ENCODE measurements around the gene MAPK8IP3.

MAPK8IP3 gene

GRCh38 chr16:1810536-1810935, 104.5 kb downstream of the MAPK8IP3 start:
- Histone ChIP-seq H3K36me3 (ENCODE audit: insufficient read depth, insufficient read length, low read length) (peaks cover 22% of the 10 kb centered on the region), H3K9ac (ENCODE audit: insufficient read length, low read depth) (no peak overlapping the region), H3K4me3 (ENCODE audit: insufficient read length, low read depth) (no peak overlapping the region), H3K9me3 (ENCODE audit: insufficient read depth, low read length) (no peaks in the 10 kb centered on the region), H3K4me1 (ENCODE audit: insufficient read depth, insufficient read length) (no peaks in the 10 kb centered on the region), H3K27me3 (ENCODE audit: insufficient read depth, insufficient read length) (no peaks in the 10 kb centered on the region)
- TF ChIP-seq ZNF274 (IDR thresholded peaks at IDR 0.05; ENCODE audit: low read depth, low read length), result no peak
- TF ChIP-seq YY1 (IDR thresholded peaks at IDR 0.05; ENCODE audit: insufficient read depth, insufficient read length), result no peak
- TF ChIP-seq SUZ12 (IDR thresholded peaks at IDR 0.05; ENCODE audit: extremely low read depth, insufficient read depth, insufficient read length), result no peak
- no peak for DNase-seq (ENCODE audit: low read depth, low spot score)

DNA sequence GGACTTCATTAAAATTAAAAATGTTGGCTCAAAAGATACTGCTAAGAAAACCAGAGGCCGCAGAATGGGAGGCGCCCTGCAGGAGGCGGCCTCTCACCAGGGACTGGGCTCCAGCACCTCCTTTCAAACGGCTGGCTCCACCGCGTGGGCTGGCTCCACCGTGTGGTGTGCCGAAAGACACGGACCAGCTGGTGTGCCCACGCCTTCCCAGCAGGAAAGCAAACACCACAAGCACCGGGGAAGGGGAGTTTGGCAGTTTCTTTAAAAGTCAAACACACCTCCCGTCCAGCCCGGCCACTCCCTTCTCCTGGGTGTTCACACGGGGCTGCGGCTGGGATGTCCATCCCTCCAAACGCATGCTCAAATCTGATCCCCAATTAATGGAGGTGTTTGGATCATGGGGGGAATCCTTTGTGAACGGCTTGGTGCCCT, 106.8 kb downstream of the MAPK8IP3 start:
- TF ChIP-seq YY1 (IDR thresholded peaks at IDR 0.05; ENCODE audit: insufficient read depth, insufficient read length), result no peak
- TF ChIP-seq SUZ12 (IDR thresholded peaks at IDR 0.05; ENCODE audit: extremely low read depth, insufficient read depth, insufficient read length), result no peak
- TF ChIP-seq ZNF274 (IDR thresholded peaks at IDR 0.05; ENCODE audit: low read depth, low read length), result no peak
- peak; percentile 44 for DNase-seq (ENCODE audit: low read depth, low spot score)
- H3K27me3 ChIP-seq (ENCODE audit: insufficient read depth, insufficient read length), result no peaks in the 10 kb centered on the region
- H3K9ac ChIP-seq (ENCODE audit: insufficient read length, low read depth), result no peak overlapping the region
- H3K9me3 ChIP-seq (ENCODE audit: insufficient read depth, low read length), result no peaks in the 10 kb centered on the region
- H3K4me1 ChIP-seq (ENCODE audit: insufficient read depth, insufficient read length), result no peaks in the 10 kb centered on the region
- H3K36me3 ChIP-seq (ENCODE audit: insufficient read depth, insufficient read length, low read length), result peaks cover 24% of the 10 kb centered on the region
- no peak overlapping the region for H3K4me3 ChIP-seq (ENCODE audit: insufficient read length, low read depth)

- TF ChIP-seq SUZ12 (IDR thresholded peaks at IDR 0.05; ENCODE audit: extremely low read depth, insufficient read depth, insufficient read length), result no peak
- TF ChIP-seq YY1 (IDR thresholded peaks at IDR 0.05; ENCODE audit: insufficient read depth, insufficient read length), result no peak
- no peak for TF ChIP-seq ZNF274 (IDR thresholded peaks at IDR 0.05; ENCODE audit: low read depth, low read length)
- H3K9me3 ChIP-seq (ENCODE audit: insufficient read depth, low read length), result no peaks in the 10 kb centered on the region
- no peak for DNase-seq (ENCODE audit: low read depth, low spot score)
- H3K4me1 ChIP-seq (ENCODE audit: insufficient read depth, insufficient read length), result no peaks in the 10 kb centered on the region
- peaks cover 15% of the 10 kb centered on the region for H3K36me3 ChIP-seq (ENCODE audit: insufficient read depth, insufficient read length, low read length)
- H3K9ac ChIP-seq (ENCODE audit: insufficient read length, low read depth), result no peak overlapping the region
- no peak overlapping the region for H3K4me3 ChIP-seq (ENCODE audit: insufficient read length, low read depth)
- H3K27me3 ChIP-seq (ENCODE audit: insufficient read depth, insufficient read length), result no peaks in the 10 kb centered on the region
Measured at GRCh38 chr16:1815461-1815860, 109.5 kb downstream of the MAPK8IP3 start.

- no peak for DNase-seq (ENCODE audit: low read depth, low spot score)
- TF ChIP-seq ZNF274 (IDR thresholded peaks at IDR 0.05; ENCODE audit: low read depth, low read length) (no peak), YY1 (IDR thresholded peaks at IDR 0.05; ENCODE audit: insufficient read depth, insufficient read length) (no peak), SUZ12 (IDR thresholded peaks at IDR 0.05; ENCODE audit: extremely low read depth, insufficient read depth, insufficient read length) (no peak)
- no peaks in the 10 kb centered on the region for H3K4me1 ChIP-seq (ENCODE audit: insufficient read depth, insufficient read length)
- H3K9ac ChIP-seq (ENCODE audit: insufficient read length, low read depth), result no peak overlapping the region
- no peak overlapping the region for H3K4me3 ChIP-seq (ENCODE audit: insufficient read length, low read depth)
- H3K9me3 ChIP-seq (ENCODE audit: insufficient read depth, low read length), result no peaks in the 10 kb centered on the region
- H3K36me3 ChIP-seq (ENCODE audit: insufficient read depth, insufficient read length, low read length), result peaks cover 19% of the 10 kb centered on the region
- H3K27me3 ChIP-seq (ENCODE audit: insufficient read depth, insufficient read length), result no peaks in the 10 kb centered on the region
Measured at GRCh38 chr16:1816396-1817275, 110.6 kb downstream of the MAPK8IP3 start.

DNA sequence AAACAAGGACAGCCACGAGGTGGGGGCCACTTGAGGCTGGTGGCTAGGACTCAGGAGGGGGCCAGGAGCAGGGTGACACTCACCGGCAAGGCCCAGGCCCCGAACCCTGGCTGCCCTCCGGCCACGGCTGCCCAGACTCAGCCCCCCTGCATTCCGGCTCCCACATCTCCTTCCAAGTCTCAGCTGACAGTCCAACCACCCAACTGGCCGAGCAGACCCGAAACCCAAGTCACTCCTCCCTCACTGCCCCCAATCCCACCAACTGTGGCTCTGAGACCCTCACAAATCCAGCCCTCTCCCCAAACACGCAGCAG, 111.2 kb downstream of the MAPK8IP3 start:
- Histone ChIP-seq H3K9me3 (ENCODE audit: insufficient read depth, low read length) (no peaks in the 10 kb centered on the region), H3K9ac (ENCODE audit: insufficient read length, low read depth) (no peak overlapping the region), H3K4me3 (ENCODE audit: insufficient read length, low read depth) (no peak overlapping the region), H3K27me3 (ENCODE audit: insufficient read depth, insufficient read length) (no peaks in the 10 kb centered on the region), H3K36me3 (ENCODE audit: insufficient read depth, insufficient read length, low read length) (peaks cover 24% of the 10 kb centered on the region), H3K4me1 (ENCODE audit: insufficient read depth, insufficient read length) (no peaks in the 10 kb centered on the region)
- no peak for DNase-seq (ENCODE audit: low read depth, low spot score)
- TF ChIP-seq ZNF274 (IDR thresholded peaks at IDR 0.05; ENCODE audit: low read depth, low read length) (no peak), YY1 (IDR thresholded peaks at IDR 0.05; ENCODE audit: insufficient read depth, insufficient read length) (no peak), SUZ12 (IDR thresholded peaks at IDR 0.05; ENCODE audit: extremely low read depth, insufficient read depth, insufficient read length) (no peak)

GRCh38 chr16:1817716-1818115, 111.7 kb downstream of the MAPK8IP3 start:
- Histone ChIP-seq H3K4me3 (ENCODE audit: insufficient read length, low read depth) (no peak overlapping the region), H3K9me3 (ENCODE audit: insufficient read depth, low read length) (no peaks in the 10 kb centered on the region), H3K4me1 (ENCODE audit: insufficient read depth, insufficient read length) (no peaks in the 10 kb centered on the region), H3K9ac (ENCODE audit: insufficient read length, low read depth) (no peak overlapping the region), H3K36me3 (ENCODE audit: insufficient read depth, insufficient read length, low read length) (peaks cover 29% of the 10 kb centered on the region), H3K27me3 (ENCODE audit: insufficient read depth, insufficient read length) (no peaks in the 10 kb centered on the region)
- DNase-seq (ENCODE audit: low read depth, low spot score), result no peak
- no peak for TF ChIP-seq ZNF274 (IDR thresholded peaks at IDR 0.05; ENCODE audit: low read depth, low read length)
- TF ChIP-seq SUZ12 (IDR thresholded peaks at IDR 0.05; ENCODE audit: extremely low read depth, insufficient read depth, insufficient read length), result no peak
- TF ChIP-seq YY1 (IDR thresholded peaks at IDR 0.05; ENCODE audit: insufficient read depth, insufficient read length), result no peak

DNA sequence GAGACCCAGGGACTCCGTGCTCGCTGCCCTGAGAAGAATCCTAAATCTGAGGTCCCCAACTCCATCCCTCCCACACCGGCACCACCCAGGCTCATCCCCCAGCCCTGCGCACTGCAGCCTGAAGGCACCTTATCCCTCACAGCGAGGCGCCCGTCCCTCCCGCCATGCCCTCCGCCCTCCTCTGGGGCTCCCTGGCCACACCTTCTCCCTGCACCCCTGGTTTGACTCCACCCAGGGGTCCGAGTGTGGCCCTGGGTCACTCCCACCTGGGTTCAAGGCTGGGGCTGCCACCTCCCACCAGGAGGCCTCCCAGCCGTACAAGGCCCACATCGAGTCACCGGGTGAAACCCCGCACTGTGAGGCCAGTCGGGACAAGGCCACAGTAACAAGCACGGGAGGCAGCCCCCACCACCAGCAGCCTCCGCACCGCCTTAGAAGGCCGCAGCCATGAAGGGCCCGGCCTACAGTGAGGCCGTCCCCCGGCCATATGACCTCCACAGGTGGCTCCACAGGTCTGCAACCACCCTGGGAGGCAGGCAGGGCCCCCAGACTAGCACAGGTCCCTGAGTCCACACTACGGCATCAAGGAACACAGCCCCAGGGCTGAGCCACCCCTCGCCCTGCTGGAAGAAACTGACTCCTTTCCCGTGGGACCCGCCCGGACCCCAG, 112.3 kb downstream of the MAPK8IP3 start:
- TF ChIP-seq ZNF274 (IDR thresholded peaks at IDR 0.05; ENCODE audit: low read depth, low read length) (no peak), SUZ12 (IDR thresholded peaks at IDR 0.05; ENCODE audit: extremely low read depth, insufficient read depth, insufficient read length) (no peak), YY1 (IDR thresholded peaks at IDR 0.05; ENCODE audit: insufficient read depth, insufficient read length) (no peak)

More for the DNA sequence above, 112.3 kb downstream of the MAPK8IP3 start:
- Histone ChIP-seq H3K9ac (ENCODE audit: insufficient read length, low read depth) (no peak overlapping the region), H3K36me3 (ENCODE audit: insufficient read depth, insufficient read length, low read length) (peaks cover 31% of the 10 kb centered on the region), H3K9me3 (ENCODE audit: insufficient read depth, low read length) (no peaks in the 10 kb centered on the region), H3K27me3 (ENCODE audit: insufficient read depth, insufficient read length) (no peaks in the 10 kb centered on the region), H3K4me1 (ENCODE audit: insufficient read depth, insufficient read length) (no peaks in the 10 kb centered on the region), H3K4me3 (ENCODE audit: insufficient read length, low read depth) (no peak overlapping the region)
- no peak for DNase-seq (ENCODE audit: low read depth, low spot score)
